ENCODE data around the gene PLCD4.

The PLCD4 gene

GRCh38 chr2:218585541-218585940 lies 22.2 kb upstream of the PLCD4 start:
- no peak for DNase-seq (ENCODE audit: low read depth)
- TF ChIP-seq CTCF (IDR thresholded peaks at IDR 0.05; ENCODE audit: low read depth, low read length) (no peak), MYC (IDR thresholded peaks at IDR 0.05; ENCODE audit: low read depth, low read length) (no peak), MAX (IDR thresholded peaks at IDR 0.05; ENCODE audit: low read depth, low read length) (no peak), POLR2A (IDR thresholded peaks at IDR 0.05; ENCODE audit: extremely low read depth, insufficient read length) (no peak)
- H3K4me3 ChIP-seq (ENCODE audit: low read depth, low read length): no peak overlapping the region

- no peak for DNase-seq (ENCODE audit: low read depth)
- no peak for TF ChIP-seq MAX (IDR thresholded peaks at IDR 0.05; ENCODE audit: low read depth, low read length)
- no peak for TF ChIP-seq POLR2A (IDR thresholded peaks at IDR 0.05; ENCODE audit: extremely low read depth, insufficient read length)
- no peak for TF ChIP-seq MYC (IDR thresholded peaks at IDR 0.05; ENCODE audit: low read depth, low read length)
- no peak for TF ChIP-seq CTCF (IDR thresholded peaks at IDR 0.05; ENCODE audit: low read depth, low read length)
- H3K4me3 ChIP-seq (ENCODE audit: low read depth, low read length): no peak overlapping the region
These were observed 2.3 kb upstream of the PLCD4 start for GRCh38 chr2:218605432-218605831.

- TF ChIP-seq CTCF (IDR thresholded peaks at IDR 0.05; ENCODE audit: low read depth, low read length) (no peak), POLR2A (IDR thresholded peaks at IDR 0.05; ENCODE audit: extremely low read depth, insufficient read length) (no peak), MAX (IDR thresholded peaks at IDR 0.05; ENCODE audit: low read depth, low read length) (no peak), MYC (IDR thresholded peaks at IDR 0.05; ENCODE audit: low read depth, low read length) (no peak)
- DNase-seq (ENCODE audit: low read depth): no peak
- H3K4me3 ChIP-seq (ENCODE audit: low read depth, low read length): no peak overlapping the region
These were observed 8.2 kb downstream of the PLCD4 start for GRCh38 chr2:218615868-218616315.

GRCh38 chr2:218618102-218618860 lies 10.6 kb downstream of the PLCD4 start:
- peak; percentile 37 for DNase-seq (ENCODE audit: low read depth)

GRCh38 chr2:218621007-218621406 lies 13.3 kb downstream of the PLCD4 start:
- TF ChIP-seq POLR2A (IDR thresholded peaks at IDR 0.05; ENCODE audit: extremely low read depth, insufficient read length) (no peak), MYC (IDR thresholded peaks at IDR 0.05; ENCODE audit: low read depth, low read length) (no peak), CTCF (IDR thresholded peaks at IDR 0.05; ENCODE audit: low read depth, low read length) (no peak), MAX (IDR thresholded peaks at IDR 0.05; ENCODE audit: low read depth, low read length) (no peak)
- no peak for DNase-seq (ENCODE audit: low read depth)
- H3K4me3 ChIP-seq (ENCODE audit: low read depth, low read length): no peak overlapping the region

More at GRCh38 chr2:218618102-218618860, 10.6 kb downstream of the PLCD4 start:
- TF ChIP-seq MYC (IDR thresholded peaks at IDR 0.05; ENCODE audit: low read depth, low read length) (no peak), POLR2A (IDR thresholded peaks at IDR 0.05; ENCODE audit: extremely low read depth, insufficient read length) (no peak), MAX (IDR thresholded peaks at IDR 0.05; ENCODE audit: low read depth, low read length) (no peak), CTCF (IDR thresholded peaks at IDR 0.05; ENCODE audit: low read depth, low read length) (no peak)
- no peak overlapping the region for H3K4me3 ChIP-seq (ENCODE audit: low read depth, low read length)

All from NB4 (cell line).